Posterior cingulate gyrus (tissue), 11 donors: ENCODE data around the gene CADPS.

Experiments used
- DNase-seq, 10 donors: peaks; one replicate each; pipeline versions ENCODE4 v3.0.0 to v3.0.0-alpha.2; 2020 to 2021; ENCODE audit warnings: mixed read lengths in 3 of 10
- intact Hi-C: fragments of 100-400 bp; cut with DNase I; formaldehyde crosslinking; loops from one replicate; pipeline ENCODE4 v1.15.1; 2023

The CADPS gene

DNA sequence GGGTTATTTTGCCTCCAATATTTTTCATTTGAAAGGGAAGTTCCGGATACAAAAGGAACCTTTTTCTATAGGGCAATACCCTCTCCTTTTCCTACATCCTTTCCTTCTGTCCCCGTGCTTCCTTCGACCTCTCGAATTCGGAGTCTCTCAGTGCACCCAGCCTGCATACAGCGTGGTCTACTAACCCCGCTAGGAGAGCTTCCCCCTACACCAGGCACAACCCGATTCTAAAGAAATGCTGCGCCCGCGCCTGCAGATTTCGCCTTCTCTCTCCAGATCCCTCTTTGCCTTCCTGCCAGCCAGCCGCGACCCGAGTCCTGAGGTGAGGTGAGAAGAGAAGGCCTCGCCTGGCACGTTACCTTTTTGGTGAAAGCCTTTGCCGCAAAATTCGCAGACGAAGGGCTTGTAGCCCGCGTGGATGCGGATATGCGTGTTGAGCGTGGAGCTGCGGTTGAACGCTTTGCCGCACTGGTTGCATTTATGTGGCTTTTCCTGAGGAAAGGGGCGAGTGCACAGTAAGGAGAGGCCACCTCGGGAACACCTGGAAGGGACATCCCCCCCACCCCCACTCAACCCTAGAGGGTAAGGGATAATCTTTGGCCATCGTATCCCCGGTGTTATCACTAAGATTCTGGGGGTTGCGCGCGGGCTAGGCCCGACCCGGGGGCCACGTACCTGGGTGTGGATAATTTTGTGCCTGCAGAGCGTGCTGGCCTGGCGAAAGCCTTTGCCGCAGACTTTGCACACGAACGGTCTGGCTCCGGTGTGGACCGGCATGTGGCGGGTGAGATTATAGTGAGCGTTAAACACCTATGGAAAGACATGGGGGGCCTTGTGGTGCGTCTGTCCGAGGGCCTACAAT is 504.1 kb downstream of the CADPS start:
- intact Hi-C loops, result no loop called here
- peak in 1 of 10 donors; percentile 81 for DNase-seq

DNA sequence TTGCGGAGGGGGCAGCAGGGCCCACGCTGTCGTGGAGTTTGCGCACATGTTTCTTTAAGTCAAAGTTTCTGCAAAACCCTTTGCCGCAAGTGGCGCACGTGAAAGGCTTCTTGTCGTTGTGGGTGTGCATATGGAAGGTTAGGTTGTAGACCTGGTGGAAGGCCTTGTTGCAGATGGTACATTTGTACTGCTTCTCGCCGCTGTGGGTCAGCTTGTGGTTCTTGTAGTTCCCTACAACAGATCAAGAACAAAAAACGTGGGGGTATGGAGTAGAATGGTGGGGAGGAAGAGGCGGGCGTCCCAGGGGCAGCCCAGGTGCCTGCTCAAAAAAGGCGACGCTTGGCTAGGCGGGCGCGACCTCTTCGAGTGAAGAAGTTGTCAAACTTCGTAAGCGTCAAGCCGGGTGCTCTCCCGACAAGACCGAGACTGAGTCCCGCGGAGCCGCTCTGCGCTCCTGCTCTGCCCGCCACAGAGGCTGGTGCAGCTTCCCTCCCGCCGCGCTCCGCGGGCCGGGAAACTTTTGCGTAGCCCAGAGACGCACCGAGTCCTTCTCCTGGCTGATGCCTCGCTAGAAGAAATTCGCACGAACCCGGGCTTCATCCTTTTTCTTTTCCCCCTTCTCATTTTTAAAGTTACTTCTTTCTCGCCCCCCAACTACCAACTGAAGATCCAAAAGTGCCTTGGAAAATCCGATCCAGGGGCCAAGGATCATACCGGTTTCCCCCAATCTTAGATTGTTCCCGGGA is 504.9 kb downstream of the CADPS start:
- DNase-seq, result peak in 1 of 10 donors; percentile 85
- intact Hi-C loops, result no loop called here

DNA sequence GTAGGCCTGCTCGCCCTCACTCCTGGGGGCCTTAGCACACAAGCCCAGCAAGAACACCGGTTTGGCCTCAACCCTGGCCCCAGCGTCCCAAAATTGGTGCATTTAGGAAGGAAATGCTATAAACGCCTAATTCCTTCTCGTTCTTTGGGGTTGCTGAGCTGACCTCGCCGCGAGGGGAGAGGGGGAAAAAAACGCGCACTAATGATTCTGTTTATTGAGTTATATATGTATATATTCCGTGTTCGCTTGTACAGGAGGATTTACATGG is 505.8 kb downstream of the CADPS start:
- intact Hi-C loops, result no loop called here

DNA sequence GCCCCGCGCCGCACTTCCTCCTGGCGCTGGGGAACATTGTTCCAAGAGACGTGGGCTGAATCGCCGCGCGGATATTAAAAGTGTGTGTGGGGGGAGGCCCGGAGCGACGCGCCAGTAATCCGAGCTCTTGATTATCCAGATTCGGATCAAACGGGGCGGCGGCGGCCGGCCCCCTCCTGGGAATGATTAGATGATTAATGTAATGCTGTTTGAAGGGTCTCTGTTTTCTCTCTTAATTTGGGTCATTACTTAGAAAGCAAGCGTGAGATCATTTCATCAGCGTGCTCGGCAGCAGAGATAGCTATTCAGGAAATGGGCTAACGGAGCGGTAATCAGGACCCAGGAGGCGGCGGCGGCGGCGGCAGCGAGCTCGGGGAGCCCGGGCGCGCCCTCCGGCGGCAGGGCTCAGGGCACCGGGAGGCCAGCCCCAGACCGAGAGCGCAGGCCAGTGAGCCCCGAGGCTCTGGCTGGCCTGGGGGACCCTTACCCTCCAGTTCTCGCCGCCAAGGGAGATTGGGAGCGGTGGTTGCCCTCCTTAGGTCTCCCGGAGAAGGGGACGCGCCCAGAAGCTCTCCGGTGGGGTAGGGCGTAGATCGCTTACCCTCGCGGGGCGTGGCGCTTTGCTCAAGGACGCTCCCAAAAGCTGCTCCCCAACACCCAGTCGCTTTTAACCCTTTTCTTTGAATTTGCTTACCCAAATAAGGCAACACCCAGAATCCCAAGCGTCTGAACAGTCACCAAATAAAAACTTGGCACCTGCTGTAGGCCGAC is 506.3 kb downstream of the CADPS start:
- intact Hi-C loops, result no loop called here
- DNase-seq, result no peak

More for the DNA sequence above, 505.8 kb downstream of the CADPS start:
- DNase-seq, result no peak

DNA sequence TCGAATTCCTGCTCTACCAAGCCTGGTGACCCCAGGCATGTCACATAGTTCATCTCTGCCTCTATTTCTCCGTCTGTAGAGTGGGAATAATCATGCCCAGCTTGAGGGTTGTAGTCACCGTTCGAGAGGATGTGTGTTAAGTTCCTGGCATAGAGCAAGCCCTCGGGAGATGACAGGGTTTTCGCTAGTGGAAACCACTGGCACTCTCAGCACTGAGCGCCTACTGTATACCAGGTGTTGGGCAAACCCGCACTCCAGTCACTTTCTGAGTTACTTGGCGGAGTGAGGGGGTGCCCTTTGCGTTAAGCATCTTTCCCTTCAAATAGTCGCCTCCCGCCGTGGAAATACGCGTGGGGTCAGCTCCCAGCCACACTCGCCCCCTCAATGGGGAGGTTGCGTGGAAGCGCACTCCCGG is 506.9 kb downstream of the CADPS start:
- no peak for DNase-seq
- intact Hi-C loops, result no loop called here

DNA sequence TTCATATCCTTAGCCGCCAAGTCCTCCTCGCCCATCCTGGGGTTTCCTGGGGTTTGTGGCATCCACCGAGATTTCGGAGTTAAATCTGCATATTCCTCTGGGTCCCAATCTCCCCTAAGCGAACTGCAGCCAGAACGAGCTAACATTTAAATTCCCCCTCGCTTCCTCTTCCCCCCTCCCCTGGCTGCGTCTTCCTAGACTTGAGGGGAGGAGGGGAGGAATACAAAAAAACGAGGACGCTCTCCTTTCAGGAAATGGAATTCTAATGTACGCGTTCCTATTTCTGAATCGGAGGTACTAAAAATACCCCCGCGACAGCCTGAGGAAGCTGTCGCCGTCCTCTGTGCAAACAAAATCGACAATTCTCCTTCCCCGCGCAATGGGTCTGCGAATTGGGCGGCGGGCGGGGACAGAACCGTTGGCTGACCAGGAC is 507.4 kb downstream of the CADPS start:
- DNase-seq, result no peak
- intact Hi-C loops, result no loop called here

DNA sequence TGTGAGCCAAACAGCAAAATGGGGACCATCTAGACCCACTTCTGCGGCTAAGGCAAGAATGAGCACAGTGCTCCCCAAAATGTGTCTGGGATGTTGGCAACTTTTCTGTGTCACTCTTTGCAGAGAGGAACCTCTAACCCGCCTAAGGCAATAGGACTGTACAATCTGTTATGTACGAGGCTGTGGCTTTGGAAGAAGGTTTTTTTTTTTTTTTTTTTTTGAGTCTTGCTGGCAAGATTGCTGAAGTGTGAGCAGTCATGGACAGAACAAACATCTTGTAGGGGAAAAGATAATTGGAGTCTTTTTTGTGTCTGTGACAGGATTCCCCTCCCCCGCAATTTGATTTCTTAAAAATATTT is 509.1 kb downstream of the CADPS start:
- DNase-seq, result no peak
- intact Hi-C loops, result no loop called here

DNA sequence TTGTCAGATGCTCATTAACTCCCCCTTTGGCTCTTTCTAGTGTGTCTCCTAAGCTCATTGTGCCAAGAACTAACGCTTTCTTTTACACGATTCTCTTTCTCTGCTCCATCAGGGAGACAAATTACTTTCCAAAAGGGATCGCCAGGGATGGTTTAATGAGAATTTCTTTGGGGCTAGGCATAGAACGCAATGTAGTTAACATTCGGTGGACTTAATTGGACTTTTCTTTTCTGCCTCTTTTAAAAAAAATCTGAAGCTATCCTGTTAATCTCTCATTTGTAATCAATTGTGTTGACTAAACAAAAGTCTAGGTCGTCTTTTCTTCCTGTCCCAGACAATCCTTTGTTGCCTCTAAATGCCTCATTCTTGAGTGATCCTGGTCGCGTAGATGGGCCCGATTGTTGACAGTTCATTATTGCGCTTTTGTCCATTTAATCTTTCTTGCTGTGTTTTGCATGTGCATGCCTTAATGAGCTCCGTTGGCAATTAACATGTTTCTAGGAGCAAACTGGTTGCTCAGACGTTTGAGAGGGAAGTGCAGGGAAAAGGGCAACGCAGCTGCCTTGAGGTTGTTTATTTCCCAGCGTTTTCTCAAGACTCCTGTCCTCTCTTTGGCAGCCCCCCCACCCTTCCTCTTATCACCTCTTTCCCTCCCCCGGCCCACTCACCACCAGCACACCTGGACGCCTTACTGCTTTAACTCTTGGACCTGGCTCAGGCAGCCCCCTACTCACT is 509.7 kb downstream of the CADPS start:
- no peak for DNase-seq
- intact Hi-C loops, result no loop called here

DNA sequence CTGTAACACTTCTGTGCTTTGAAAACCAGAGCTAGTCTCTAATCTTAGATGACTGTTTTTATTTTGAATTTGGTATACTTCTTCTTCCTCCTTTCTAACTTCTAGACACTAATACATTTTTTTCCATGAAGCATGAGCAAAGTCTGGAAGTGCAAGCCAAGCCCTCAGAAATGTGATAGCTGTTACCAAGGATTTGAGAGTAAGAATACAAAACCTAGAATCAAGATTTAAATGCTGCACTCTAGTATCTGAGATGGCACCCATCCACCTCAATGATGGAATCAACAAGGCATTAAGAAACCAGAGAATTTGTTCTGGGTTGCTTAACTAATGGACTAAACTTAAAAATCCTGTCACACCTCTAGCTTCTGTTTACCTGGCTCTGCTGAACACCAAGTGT is 511.0 kb downstream of the CADPS start:
- DNase-seq, result no peak
- intact Hi-C loops, result no loop called here

DNA sequence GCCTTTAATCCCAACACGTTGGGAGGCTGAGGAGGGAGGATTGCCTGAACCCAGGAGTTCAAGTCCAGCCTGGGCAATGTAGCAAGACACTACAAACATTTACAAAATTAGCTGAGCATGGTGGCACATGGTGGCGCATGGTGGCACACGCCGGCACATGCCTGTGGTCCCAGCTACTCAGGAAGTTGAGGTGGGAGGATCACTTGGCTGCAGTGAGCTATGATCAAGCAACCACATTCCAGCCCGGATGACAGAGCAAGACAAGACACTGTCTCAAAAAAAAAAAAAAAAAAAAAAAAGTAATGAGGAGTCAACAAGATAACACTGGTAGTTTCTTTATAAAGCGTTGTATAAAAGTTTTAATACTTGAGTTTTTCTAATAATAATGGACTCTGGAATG is 511.9 kb downstream of the CADPS start:
- no peak for DNase-seq
- intact Hi-C loops, result no loop called here

DNA sequence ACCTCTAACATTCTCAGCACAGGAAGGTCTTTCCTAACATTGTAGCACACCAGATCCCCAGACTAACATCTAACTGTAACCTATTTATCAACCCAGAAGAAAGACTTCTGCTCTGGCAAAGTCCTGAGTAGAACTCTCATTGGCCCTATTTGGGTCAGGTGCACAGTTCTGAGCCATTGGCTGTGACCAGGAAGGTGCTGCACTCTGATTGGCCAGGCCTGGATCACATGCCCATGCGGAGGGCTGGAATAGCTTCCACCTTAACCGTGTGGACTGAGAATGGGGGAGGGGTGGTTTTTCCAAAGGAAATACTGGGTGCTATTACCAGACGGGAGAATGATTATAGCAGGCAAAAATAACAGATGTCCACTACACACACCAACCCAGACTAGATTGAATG is 513.4 kb downstream of the CADPS start:
- DNase-seq, result no peak
- intact Hi-C loops, result no loop called here

DNA sequence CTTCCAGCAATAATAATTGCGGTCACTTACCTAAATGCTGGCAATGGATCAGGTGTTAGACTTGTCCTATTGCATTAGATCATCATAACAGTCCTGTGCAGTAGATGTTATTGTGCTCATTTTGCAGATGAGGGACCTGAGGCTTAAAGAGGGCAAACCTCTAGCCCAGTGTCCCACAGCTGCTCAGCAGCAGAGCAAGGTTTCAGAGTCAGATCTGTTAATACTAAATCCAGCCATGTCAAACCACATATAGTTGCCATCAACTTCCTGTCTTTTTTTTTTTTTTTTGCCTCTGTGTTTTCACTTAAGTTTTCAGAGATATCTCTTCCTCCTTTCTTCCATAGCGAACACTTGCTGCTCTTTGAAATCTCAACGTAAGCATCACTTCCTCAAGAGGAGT is 514.0 kb downstream of the CADPS start:
- DNase-seq, result no peak
- intact Hi-C loops, result no loop called here

DNA sequence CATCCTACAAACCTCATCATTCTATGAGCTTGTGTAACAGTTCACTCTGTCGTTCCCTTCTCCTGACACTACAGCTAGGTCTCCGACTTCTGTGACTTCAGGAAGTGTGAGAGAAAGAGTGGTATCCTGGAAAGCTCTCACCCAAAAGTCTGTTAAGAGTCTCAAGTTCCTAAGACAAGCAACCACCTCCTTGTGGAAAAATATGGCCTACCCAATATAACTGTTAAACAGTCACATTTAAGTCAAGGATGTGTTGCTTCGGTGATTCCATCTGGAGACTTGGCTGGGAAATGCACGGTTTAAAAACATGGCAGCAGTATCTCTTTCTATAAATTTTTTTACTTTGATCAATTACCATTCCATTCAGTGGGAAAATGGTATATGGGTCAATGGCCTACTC is 515.7 kb downstream of the CADPS start:
- DNase-seq, result no peak
- intact Hi-C loops, result no loop called here

DNA sequence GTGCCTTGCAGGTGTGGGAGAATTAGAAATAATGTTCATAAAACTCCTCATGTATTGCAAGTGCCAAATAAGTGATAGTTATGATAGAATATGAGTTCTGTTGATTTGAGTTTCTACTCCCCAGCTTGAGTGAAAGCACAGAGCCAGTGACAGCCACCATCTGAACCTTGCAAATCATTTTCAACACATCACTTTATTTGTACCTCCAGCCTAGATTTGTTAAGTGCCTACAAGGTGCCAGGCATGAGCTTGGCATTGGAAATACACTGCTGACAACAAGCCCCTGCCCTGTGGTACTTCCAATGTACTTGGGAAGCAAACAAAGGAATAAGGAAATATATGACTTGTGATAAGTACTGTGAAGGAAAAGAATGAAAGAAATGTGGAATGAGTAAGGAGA is 518.9 kb downstream of the CADPS start:
- intact Hi-C loops, result no loop called here
- no peak for DNase-seq

DNA sequence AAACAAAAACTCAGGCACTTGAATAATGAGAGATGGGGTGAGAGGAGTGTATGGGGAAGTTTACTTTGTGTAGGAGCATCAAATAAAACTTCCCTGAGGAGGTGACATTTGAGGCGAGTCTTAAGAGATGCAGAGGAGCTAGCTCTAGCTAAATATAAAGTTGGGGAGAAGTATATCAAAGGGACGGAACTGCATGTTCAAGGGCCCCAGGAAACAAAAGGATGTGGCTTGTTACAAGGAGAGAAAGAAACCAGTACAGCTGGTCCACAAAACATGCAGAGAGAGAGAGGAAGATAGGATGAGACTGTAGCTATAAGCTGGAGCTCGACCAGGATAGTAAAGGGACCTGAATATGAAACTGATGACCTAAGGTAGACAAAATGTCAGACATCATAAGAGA is 519.5 kb downstream of the CADPS start:
- intact Hi-C loops, result no loop called here
- no peak for DNase-seq
